Panc1 (cell line): Measurements from ENCODE around the gene YBX3. TPM values are rescaled to one million over a fixed set of nuclear protein-coding genes. Genes with fewer than 3 reads are reported as not detected.

Experiments used
- ATAC-seq: fragments of 200-7000 bp; cut with Tn5 transposase; 2 replicates; pipeline ENCODE4 v1.9.1; 2020; ENCODE audit warnings: mild to moderate bottlenecking, moderate library complexity
- BruUV-seq: library from RNA; stranded (reverse); fragments of 400-500 nt; replicated peaks from 2 replicates; lab custom pipeline; 2021; lab: Mats Ljungman, UMichigan
- CTCF ChIA-PET: fragments of 300-600 bp; sonication (Branson Sonifier 250); formaldehyde crosslinking; loops from one replicate; lab custom pipeline; 2022; ENCODE audit warnings: antibody characterized with exemption; lab: Charles Lee
- POLR2A ChIA-PET: fragments of 300-600 bp; sonication (Branson Sonifier 250); formaldehyde crosslinking; loops from one replicate; lab custom pipeline; 2022; ENCODE audit warnings: antibody characterized with exemption; lab: Charles Lee
- DNase-seq: peaks from one replicate; pipeline ENCODE4 v3.0.0-alpha.2; 2010; ENCODE audit warnings: low read depth, low spot score
- H3K27ac ChIP-seq: 2 replicates; pipeline ENCODE4 v1.5.1; 2011; ENCODE audit warnings: mild to moderate bottlenecking, low read length, inconsistent platforms
- H3K27me3 ChIP-seq: fragments of 200-500 bp; sonication (Bioruptor generic); 2 replicates; pipeline ENCODE4 v1.6.0; 2014; ENCODE audit warnings: low read length, inconsistent platforms; ENCODE audit not compliant: control insufficient read depth, insufficient read depth
- H3K36me3 ChIP-seq: fragments of 200-500 bp; sonication (Bioruptor generic); 2 replicates; pipeline ENCODE4 v1.5.1; 2014; ENCODE audit warnings: inconsistent platforms, mild to moderate bottlenecking, low read length, moderate library complexity; ENCODE audit not compliant: control insufficient read depth, insufficient read depth
- H3K4me1 ChIP-seq: 2 replicates; pipeline ENCODE4 v1.5.1; 2011; ENCODE audit warnings: inconsistent platforms, mild to moderate bottlenecking, low read length, moderate library complexity; ENCODE audit not compliant: control insufficient read depth, insufficient read depth
- H3K4me3 ChIP-seq, 2 experiments: 2 replicates each; pipeline ENCODE4 v1.5.1; 2011 to 2012; ENCODE audit warnings: low read depth in 2 of 2, low read length in 2 of 2, mild to moderate bottlenecking in 2 of 2, inconsistent platforms in 1 of 2, moderate library complexity in 1 of 2
- H3K9me3 ChIP-seq: fragments of 200-500 bp; sonication (Bioruptor generic); 2 replicates; pipeline ENCODE4 v1.5.1; 2014; ENCODE audit warnings: low read depth, mild to moderate bottlenecking, inconsistent platforms, low read length, moderate library complexity; ENCODE audit not compliant: control insufficient read depth, insufficient read depth
- CTCF ChIP-seq: fragments of 450-650 bp; IDR thresholded peaks from 2 replicates; pipeline ENCODE4 v1.5.1; 2017; ENCODE audit warnings: mild to moderate bottlenecking
- POLR2AphosphoS5 ChIP-seq: IDR thresholded peaks from 2 replicates; pipeline ENCODE4 v1.6.1; 2012; ENCODE audit warnings: mild to moderate bottlenecking, low read depth, low read length, moderate library complexity
- REST ChIP-seq, 2 experiments: IDR thresholded peaks; 2 replicates each; pipeline ENCODE4 v1.6.1; 2011 to 2012; ENCODE audit warnings: low read depth in 2 of 2, control low read depth in 1 of 2, low read length in 1 of 2, mild to moderate bottlenecking in 1 of 2, moderate library complexity in 1 of 2; ENCODE audit not compliant: insufficient read depth in 1 of 2
- SIN3A ChIP-seq: IDR thresholded peaks from 2 replicates; pipeline ENCODE4 v1.6.1; 2012; ENCODE audit warnings: low read depth, mild to moderate bottlenecking, low read length, moderate library complexity, borderline replicate concordance; ENCODE audit not compliant: insufficient read depth
- TCF7L2 ChIP-seq: IDR thresholded peaks from 2 replicates; pipeline ENCODE4 v1.6.1; 2011; ENCODE audit warnings: mild to moderate bottlenecking, low read depth, low read length, inconsistent platforms
- in situ Hi-C: cut with HindIII; loops from 2 replicates; pipeline ENCODE4 v1.10.0; 2016; ENCODE audit warnings: low sequenced_read_pairs, low pct_unique_long_range_greater_than_20kb
- intact Hi-C: fragments of 100-400 bp; cut with micrococcal nuclease; formaldehyde crosslinking; loops from one replicate; pipeline ENCODE4 v1.10.0; 2022; ENCODE audit not compliant: unreplicated experiment
- total RNA-seq: library from RNA; stranded (reverse); gene quantifications from one replicate; pipeline ENCODE4 v1.2.1, GENCODE V29; 2021; ENCODE audit not compliant: unreplicated experiment

Gene YBX3
- total RNA-seq, 1 experiment from 2014 or later = 155 TPM

DNA sequence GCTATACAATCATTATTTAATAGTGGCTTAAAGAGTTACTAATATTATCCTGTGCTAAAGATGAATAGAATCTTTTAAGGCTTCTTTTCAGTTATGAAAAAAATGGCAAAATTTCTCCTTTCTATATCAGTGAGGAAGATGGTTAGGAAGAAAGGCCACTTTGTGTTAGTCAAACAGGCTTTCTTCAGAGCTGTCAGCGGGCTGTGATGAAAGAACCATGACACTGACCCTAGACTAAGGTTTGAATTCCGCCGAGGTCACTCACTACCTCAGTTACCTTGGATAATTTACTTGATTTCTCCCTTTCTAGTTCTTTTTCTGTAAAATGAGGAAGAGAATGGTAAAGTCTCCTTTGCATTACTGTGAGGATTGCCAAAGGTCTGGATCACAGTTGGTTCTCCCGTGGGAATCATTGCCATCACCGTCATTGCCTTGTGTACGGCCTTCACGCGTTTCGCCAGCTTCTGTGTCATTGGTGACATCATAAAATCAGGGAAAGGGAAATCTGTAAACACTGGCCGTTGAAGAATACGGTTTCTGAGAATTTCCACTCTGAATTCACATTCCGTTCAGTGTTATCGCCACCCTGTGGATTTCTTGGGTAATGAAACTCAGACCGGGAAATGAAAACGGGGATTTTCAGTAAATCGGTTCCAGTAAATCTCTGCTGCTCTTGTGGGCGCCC, 26.7 kb upstream of the YBX3 start:
- BruUV-seq = no TSS peak
- CTCF ChIA-PET = interaction anchor here (0.6 to 1.0 kb wide), 2 partner anchors 18 to 54 kb away, joined by 3 read pairs; no protein-coding TSS in a partner anchor
- ATAC-seq = peak; percentile 89
- Histone ChIP-seq H3K9me3 (no peaks in the 10 kb centered on the region), H3K4me3 (peak overlapping the region; percentile 30 to 54), H3K36me3 (no peaks in the 10 kb centered on the region), H3K27ac (peak overlapping the region; percentile 61; the same call in 1 of the 2 replicates), H3K27me3 (no peaks in the 10 kb centered on the region), H3K4me1 (no peaks in the 10 kb centered on the region)
- POLR2A ChIA-PET = no interaction called here
- in situ Hi-C loops (no loop called here), intact Hi-C loops (loop anchor here (10.0 kb wide), 1 partner anchor 135 kb away; the partner anchor contains the start of gene MAGOHB)
- no peak for TF ChIP-seq REST (IDR thresholded peaks at IDR 0.05; ENCODE audit: insufficient read depth in 1 of 2, low read depth in 2 of 2, low read length in 1 of 2)
- TF ChIP-seq TCF7L2 = no peak
- no peak for TF ChIP-seq SIN3A
- TF ChIP-seq POLR2AphosphoS5 = no peak
- peak; percentile 92 for TF ChIP-seq CTCF
- DNase-seq = peak; percentile 78

DNA sequence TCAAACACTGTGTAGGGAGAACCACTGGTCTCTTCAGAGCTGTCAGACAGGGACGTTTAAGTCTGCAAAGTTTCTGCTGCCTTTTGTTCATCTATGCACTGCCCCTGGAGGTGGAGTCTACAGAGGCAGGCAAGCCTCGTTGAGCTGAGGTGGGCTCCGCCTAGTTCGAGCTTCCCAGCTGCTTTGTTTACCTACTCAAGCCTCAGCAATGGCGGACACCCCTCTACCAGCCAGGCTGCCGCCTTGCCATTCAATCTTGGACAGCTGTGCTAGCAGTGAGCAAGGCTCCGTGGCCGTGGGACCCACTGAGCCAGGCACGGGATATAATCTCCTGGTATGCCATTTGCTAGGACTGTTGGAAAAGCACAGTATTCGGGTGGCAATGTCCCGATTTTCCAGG, 24.6 kb upstream of the YBX3 start:
- intact Hi-C loops = no loop called here

More for the DNA sequence above, 24.6 kb upstream of the YBX3 start:
- POLR2A ChIA-PET = no interaction called here
- no peak for ATAC-seq
- Histone ChIP-seq H3K27me3 (no peaks in the 10 kb centered on the region), H3K4me1 (no peaks in the 10 kb centered on the region), H3K27ac (no peak overlapping the region), H3K9me3 (no peaks in the 10 kb centered on the region), H3K36me3 (no peaks in the 10 kb centered on the region), H3K4me3 (no peak overlapping the region)
- no peak for TF ChIP-seq REST (IDR thresholded peaks at IDR 0.05; ENCODE audit: insufficient read depth in 1 of 2, low read depth in 2 of 2, low read length in 1 of 2)
- no peak for TF ChIP-seq POLR2AphosphoS5
- no peak for TF ChIP-seq SIN3A
- TF ChIP-seq CTCF = no peak
- no peak for TF ChIP-seq TCF7L2
- DNase-seq = no peak
- no TSS peak for BruUV-seq
- CTCF ChIA-PET = no interaction called here
- in situ Hi-C loops = no loop called here
